GF-D8 (cell line): ENCODE results near the gene GRIK4.

Experiments used
- DNase-seq: peaks from one replicate; lab custom pipeline; 2025; lab: John Stamatoyannopoulos, UW

The GRIK4 gene

GRCh38 chr11:120882175-120882574 is 370.6 kb downstream of the GRIK4 start:
- DNase-seq = no peak

- DNase-seq = no peak
Measured at GRCh38 chr11:120883404-120884080, 372.0 kb downstream of the GRIK4 start.

GRCh38 chr11:120884154-120885020 is 372.8 kb downstream of the GRIK4 start:
- no peak for DNase-seq

- no peak for DNase-seq
Measured at GRCh38 chr11:120890609-120891320, 379.2 kb downstream of the GRIK4 start.

GRCh38 chr11:120893440-120894201 is 382.1 kb downstream of the GRIK4 start:
- DNase-seq = no peak

GRCh38 chr11:120894202-120894985 is 382.8 kb downstream of the GRIK4 start:
- no peak for DNase-seq

GRCh38 chr11:120896687-120897086 is 385.1 kb downstream of the GRIK4 start:
- no peak for DNase-seq

GRCh38 chr11:120898568-120898967 is 387.0 kb downstream of the GRIK4 start:
- no peak for DNase-seq

- DNase-seq = no peak
Measured at GRCh38 chr11:120899720-120900119, 388.2 kb downstream of the GRIK4 start.

- no peak for DNase-seq
Measured at GRCh38 chr11:120900643-120901042, 389.1 kb downstream of the GRIK4 start.

- DNase-seq = no peak
Measured at GRCh38 chr11:120903686-120904085, 392.1 kb downstream of the GRIK4 start.

- DNase-seq = peak; percentile 49
Measured at GRCh38 chr11:120904116-120904515, 392.6 kb downstream of the GRIK4 start.

- no peak for DNase-seq
Measured at GRCh38 chr11:120906766-120907165, 395.2 kb downstream of the GRIK4 start.

- DNase-seq = peak; percentile 58
Measured at GRCh38 chr11:120907971-120908370, 396.4 kb downstream of the GRIK4 start.

- peak; percentile 100 for DNase-seq
Measured at GRCh38 chr11:120908461-120909181, 397.1 kb downstream of the GRIK4 start.

GRCh38 chr11:120909676-120910416 is 398.3 kb downstream of the GRIK4 start:
- peak; percentile 37 for DNase-seq

- no peak for DNase-seq
Measured at GRCh38 chr11:120911943-120912342, 400.4 kb downstream of the GRIK4 start.

- peak; percentile 34 for DNase-seq
Measured at GRCh38 chr11:120912504-120912903, 401.0 kb downstream of the GRIK4 start.

- no peak for DNase-seq
Measured at GRCh38 chr11:120912915-120913314, 401.4 kb downstream of the GRIK4 start.

- no peak for DNase-seq
Measured at GRCh38 chr11:120914021-120914420, 402.5 kb downstream of the GRIK4 start.
